Jurkat, Clone E6-1 (cell line): ENCODE data around the gene B9D1.

Experiments used
- DNase-seq: peaks from one replicate; pipeline ENCODE4 v3.0.0-alpha.2; 2011; ENCODE audit warnings: low read depth, low spot score
- H3K4me3 ChIP-seq: 2 replicates; pipeline ENCODE4 v1.5.1; 2011; ENCODE audit warnings: mild to moderate bottlenecking, low read length, control low read depth, moderate library complexity

Gene B9D1

DNA sequence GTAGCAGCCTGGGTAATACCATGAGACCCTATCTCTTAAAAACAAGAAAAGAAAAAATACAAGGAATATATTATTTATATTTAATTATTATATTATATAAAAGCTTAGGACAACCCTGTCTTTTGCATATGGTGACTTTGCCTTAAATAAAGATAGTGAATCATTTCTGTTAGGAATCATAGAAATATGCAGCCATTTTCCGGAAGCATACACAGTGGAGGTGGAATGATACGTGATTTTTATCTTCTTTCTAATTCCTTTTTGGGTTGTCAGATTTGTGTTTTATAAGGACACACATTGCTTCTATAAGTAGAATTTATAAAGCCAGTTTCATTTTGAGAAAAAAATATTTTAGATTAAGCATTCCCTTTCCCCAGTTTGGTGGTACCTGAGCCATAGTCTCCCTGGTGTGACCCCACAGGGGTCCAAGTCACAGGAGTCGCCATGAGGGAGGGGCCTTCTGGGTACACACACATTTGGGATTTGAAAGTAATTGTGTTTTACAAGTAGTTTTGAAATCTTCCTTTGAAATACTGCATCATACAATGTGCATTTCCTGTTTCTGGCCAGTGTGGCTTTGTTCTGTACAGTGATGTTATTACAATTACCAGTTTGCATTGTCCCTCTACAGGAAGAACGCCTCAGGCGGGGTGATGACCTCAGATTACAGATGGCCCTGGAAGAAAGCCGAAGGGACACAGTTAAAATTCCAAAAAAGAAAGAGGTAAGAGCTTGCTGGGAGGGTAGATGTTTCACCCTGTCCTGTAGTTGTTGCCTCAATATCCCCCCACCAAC lies 50.9 kb downstream of the B9D1 start:
- no peak overlapping the region for H3K4me3 ChIP-seq
- no peak for DNase-seq

DNA sequence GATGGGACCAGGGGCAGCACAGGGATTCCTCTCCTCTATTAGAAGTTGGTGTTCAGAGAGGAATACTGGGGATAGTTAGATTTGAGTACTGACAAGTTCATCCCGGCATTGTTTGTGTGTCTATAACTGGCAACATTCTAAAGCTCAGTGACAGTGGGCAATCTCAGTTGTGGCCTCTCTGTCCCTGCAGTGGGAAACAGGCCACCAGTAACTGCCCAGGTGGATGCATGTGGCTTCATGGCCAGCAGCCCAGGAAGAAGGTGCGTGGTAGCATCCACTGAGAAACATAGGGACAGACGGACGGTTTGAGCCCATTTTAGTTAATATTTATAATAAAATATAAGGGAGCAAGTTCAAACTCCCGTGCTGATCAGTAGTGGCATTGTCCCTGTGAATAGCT lies 51.5 kb downstream of the B9D1 start:
- H3K4me3 ChIP-seq, result no peak overlapping the region
- no peak for DNase-seq

DNA sequence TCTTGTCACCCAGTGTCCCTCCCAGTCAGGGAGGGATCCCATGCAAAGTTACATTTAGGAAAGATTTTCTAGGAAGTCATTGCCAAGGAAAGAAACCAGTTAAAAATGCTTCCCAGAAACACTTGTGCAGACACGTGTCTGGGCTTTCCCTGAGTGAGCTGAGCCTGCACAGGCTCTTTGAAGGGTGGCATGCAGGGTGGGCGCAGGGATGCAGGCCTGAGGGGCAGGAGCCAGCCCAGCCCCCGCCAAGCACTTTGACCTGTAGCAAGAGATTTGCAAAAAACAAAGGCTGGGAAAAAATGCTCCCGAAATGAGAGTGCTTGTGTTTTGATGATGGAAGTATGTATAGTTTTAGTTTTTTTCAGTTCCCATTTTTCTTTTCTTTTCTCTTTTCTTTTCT lies 52.4 kb downstream of the B9D1 start:
- no peak for DNase-seq
- H3K4me3 ChIP-seq, result no peak overlapping the region

DNA sequence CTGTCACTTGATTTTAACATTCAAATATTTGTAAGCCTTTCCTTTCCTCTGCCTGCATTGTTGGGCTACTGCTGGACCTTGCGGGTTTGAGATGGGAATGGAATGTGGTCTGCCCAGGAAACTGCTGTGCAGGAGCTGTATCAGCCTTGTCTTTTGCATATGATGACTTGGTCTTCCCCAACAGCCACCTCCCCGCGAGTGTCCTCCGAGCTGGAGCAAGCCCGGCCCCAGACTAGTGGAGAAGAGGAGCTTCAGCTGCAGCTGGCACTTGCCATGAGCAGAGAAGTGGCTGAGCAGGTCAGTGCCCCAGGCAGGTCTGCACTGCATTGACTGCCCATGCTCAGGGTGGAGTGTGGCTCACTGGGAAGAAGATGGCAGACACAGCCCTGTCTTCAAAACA lies 52.8 kb downstream of the B9D1 start:
- DNase-seq, result no peak
- no peak overlapping the region for H3K4me3 ChIP-seq

DNA sequence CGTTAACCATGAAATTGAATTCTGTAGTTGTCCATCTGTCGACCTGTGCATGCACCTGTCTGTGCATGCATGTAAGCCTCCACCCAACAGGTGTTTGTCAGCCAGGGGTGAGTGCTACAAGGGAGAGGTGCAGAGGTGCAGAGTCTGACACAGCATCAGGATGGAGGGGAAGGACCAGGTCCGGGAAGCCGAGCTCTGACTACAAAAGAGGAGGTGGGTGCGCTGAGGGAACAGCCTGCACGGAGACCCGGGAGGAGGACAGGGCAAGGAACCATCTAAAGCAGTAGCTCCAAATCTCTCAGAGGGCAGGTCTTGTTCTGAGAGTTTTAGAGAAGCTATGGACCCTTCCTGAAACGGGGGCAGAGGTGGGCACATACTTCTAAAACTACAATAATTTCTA lies 54.1 kb downstream of the B9D1 start:
- H3K4me3 ChIP-seq, result no peak overlapping the region
- no peak for DNase-seq

DNA sequence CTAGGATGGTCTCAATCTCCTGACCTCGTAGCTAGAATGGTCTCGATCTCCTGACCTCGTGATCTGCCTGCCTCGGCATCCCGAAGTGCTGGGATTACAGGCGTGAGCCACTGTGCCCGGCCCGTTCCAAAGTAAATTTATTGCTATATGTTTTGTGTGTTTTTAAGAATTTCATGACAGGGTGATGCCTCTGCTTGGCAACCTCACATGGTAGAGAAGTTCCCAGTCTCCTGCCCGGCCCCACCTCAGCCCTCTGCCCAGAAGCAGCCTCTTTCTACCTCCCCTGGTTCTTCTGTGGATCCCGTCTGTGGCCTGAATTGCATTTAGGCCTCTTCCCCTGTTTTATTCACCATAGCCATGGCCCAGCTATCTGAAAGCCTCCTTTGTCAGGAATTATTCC lies 55.0 kb downstream of the B9D1 start:
- DNase-seq, result no peak
- H3K4me3 ChIP-seq, result no peak overlapping the region

DNA sequence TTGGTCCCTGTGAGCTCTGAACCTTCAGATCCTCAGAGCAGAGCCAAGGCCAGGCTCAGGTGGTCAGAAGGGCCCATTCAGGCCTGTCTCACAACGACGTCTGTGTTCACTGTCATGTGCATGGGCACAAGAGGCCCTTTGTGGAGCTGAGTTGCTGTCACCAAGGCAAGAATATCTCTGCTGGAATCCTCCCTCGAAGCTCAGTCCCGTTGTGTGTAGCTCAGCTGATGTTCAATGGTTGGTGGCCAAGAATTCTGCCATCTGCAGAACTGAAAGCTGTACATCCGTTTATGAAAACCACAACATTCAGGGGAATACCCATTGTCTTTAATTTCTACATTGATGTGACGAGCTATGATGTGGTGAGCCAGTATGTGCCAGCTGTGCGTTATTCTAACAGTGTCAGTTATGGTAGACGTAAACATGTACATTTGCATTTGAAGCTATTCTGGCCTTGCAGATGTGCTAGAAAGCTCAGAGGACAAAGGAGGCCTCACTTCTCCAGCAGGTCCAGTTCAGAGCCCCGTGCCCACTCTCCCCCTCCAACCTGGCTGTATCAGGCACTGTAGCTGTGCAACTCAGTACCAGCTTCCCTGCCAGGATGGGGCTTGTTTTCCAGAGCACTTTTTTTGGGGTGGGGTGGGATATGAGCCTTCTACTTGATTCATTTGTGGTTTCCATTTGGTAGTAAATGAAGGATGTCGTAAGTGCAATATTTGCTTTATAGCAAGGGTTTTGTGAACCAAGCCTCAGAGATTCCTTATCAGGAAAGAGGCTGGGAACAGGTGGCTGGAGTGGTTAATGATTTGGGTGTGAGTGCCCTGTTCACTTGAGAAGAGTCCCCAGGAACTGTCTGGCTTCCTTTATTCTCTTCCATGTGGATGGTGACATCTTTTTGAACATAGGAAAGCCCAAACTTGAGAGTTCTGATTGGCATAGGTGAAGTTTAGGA lies 56.1 kb downstream of the B9D1 start:
- H3K4me3 ChIP-seq, result peak overlapping the region; percentile 17; the same call in 1 of the 2 replicates
- peak; percentile 98 for DNase-seq

DNA sequence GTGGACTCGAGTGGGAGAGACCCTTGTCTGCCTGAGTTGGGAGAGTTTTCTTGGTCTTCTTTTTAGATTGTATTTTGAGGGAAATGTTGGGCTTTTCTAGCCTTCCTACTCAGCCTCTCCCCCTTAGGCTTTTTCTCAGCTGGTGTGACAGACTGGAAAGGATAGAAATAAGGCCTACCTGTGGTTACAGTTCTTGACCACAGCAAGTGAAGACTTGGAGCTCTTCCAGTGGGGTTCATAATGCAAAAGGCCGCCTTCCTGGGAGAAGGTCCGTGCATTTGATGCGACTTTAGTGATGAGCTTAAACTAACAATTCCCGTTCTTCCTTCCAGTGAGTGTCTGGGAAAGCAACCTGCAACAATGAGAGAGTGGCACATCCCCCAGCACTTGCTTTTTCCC lies 56.8 kb downstream of the B9D1 start:
- no peak overlapping the region for H3K4me3 ChIP-seq
- no peak for DNase-seq

DNA sequence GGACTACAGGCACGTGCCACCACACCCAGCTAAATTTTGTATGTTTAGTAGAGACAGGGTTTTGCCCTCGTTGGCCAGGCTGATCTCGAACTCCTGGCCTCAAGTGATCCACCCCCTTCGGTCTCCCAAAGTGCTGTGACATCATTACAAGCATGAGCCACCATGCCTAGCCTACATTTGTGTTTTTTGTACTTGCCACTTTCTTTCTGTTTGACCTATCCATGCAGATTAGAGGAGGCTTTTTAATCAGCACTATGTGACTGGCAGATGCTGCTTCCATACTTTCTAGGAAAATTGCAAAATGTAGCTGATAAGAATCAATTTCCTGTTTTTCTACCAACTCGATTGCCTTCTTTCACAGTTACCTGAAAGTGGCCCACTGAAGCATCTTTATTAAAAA lies 57.3 kb downstream of the B9D1 start:
- no peak for DNase-seq
- H3K4me3 ChIP-seq, result no peak overlapping the region

DNA sequence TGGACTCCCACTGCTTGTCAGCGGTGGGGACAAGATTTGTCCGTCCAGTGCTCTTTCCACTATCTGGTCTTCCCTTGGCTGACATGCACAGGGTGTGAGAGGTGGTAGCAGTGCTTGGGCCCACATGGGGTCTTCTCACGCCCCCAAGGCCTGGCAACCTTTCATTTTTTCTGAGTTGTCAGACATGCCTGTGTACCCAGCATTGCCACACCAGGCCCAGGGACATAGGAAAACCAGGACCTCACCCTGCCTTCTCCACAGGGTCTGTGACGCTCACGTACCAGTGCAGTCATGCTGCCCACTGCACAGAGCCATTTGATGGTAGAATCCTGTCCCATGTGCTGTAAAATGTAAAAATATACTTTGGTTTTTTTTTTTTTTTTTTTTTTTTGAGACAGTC lies 57.8 kb downstream of the B9D1 start:
- no peak overlapping the region for H3K4me3 ChIP-seq
- DNase-seq, result no peak

DNA sequence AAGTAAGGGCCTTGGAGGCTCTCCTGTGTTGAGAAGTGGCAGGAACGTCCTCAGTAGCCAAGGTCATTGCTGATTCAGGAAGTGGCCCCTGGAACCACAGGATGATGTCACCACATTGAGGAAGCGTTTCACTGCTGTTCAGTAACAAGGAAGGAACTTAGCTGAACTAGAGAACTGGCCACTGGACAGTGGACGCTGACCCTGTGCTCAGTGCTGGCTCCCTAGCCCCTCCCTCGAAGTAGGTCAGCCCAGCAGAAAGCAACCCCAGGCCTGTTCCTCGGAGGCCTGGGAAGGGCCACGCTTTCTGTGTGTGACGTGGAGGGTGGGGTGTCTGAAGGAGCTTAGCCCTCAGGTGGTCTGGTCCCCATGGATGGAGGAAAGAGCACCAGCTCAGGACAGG lies 58.3 kb downstream of the B9D1 start:
- no peak overlapping the region for H3K4me3 ChIP-seq
- DNase-seq, result no peak

DNA sequence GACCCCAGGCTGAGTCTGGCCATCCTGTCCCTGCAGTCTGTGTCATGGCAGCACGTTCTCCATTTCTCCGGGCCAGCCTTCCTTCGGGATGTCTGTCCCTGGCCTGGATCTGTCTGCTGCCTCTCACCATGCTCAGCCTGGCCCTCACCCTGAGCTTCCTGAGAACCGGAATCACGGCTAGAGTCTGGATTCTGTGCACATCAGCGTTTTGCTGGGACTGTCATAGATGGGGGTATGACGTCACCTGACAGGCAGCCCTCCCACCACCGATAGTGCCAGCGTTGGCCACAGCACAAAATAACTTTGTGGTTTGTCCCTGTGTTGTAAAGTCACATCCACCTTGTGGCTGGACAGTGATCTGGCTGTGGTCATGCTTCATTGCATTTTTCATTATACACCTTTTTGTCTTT lies 59.2 kb downstream of the B9D1 start:
- no peak overlapping the region for H3K4me3 ChIP-seq
- DNase-seq, result no peak

DNA sequence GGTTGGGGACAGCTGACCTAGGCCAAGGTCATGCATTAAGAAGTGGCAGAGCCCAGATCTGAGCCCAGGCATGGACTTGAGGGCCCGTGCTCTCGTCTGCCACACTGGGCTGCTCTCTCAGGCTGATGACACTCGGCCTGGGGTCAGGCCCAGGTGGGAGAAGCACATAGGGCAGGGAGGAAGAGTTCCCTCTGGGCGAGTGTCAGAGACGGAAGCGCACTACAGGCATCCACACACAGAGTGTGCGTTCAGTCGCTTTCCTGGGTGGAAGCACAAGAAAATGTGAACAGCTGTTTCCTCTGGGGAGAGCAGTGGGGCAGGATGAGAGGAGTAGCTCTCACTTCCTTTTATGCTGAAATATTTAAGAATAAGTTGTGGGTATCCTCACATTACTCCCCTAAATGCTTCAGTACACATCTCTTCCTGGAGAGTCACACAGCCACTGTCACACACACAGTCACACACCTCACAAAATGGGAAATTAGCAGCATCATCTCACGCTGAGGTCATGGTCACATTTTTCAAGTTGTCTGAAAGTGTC lies 59.7 kb downstream of the B9D1 start:
- no peak for DNase-seq
- no peak overlapping the region for H3K4me3 ChIP-seq

DNA sequence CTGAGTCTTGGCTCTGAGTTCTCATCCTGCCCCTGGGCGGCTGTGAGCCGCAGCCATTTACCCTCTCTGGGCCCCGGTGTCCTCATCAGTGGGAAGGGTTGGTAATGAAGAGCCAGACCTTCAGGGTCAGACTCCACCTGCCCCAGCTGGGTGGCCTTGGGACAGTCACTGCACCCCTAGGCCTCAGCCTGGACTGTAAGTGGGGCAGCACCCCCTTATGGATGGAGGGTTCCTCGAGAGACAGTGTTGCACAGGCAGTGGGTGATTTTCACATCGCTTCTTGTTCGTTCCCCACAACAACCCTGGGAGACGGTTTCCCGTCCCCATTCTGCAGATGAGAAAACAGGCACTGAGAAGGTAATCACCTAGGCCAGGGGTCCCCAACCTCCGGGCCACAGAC lies 60.5 kb downstream of the B9D1 start:
- DNase-seq, result no peak
- no peak overlapping the region for H3K4me3 ChIP-seq

DNA sequence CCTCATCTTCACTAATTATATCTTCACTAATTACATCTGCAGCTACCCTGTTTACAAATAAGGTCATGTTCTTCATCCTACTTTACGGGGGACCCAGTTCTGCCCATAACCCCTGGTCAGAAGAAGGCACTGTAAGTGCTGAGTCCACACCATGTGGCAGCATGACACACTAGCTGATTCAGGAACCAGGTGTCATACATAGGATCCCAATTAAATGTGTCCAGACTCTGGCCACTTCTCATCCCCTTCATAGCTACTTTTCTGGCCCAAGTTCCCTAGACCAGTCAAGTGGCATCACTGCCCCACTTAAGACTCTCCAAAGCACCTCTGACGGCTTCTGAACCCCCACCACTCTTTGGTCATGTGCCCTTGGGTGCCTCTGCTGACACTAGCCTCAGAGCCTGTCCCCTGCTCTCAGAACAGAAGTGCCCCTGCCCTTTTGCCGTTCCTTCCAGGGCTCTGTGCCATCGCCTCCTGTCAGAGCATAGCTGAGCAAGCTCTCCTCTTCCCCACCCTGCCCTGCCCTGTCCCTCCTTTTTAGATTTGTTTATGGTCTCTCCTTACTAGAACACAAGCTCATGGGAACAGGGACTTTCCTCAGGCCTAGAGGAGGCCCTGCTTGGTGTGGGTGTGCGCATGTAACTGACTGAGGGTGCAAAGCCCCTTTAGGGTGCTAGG lies 61.1 kb downstream of the B9D1 start:
- DNase-seq, result no peak

DNA sequence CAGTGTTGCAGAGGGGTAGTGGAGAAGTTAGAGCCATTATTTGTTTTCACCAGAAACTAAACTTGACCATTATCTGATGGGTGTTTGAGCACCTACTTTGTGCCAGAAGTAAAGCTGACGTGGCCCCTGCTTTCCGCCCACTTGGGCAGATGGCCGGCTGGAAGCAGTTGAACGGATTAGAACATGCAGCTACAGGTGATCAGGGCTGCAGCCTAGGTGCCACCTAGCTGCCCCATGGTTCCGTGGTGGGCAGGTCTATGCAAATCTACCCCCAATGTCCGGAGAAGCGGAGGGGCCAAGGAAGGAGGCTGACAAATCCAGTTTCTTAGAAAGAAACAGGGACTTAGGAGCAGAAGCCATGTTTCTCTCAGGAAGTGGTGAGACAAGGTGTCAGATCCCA lies 62.7 kb downstream of the B9D1 start:
- DNase-seq, result no peak
- no peak overlapping the region for H3K4me3 ChIP-seq

More for the DNA sequence above, 61.1 kb downstream of the B9D1 start:
- H3K4me3 ChIP-seq, result no peak overlapping the region

DNA sequence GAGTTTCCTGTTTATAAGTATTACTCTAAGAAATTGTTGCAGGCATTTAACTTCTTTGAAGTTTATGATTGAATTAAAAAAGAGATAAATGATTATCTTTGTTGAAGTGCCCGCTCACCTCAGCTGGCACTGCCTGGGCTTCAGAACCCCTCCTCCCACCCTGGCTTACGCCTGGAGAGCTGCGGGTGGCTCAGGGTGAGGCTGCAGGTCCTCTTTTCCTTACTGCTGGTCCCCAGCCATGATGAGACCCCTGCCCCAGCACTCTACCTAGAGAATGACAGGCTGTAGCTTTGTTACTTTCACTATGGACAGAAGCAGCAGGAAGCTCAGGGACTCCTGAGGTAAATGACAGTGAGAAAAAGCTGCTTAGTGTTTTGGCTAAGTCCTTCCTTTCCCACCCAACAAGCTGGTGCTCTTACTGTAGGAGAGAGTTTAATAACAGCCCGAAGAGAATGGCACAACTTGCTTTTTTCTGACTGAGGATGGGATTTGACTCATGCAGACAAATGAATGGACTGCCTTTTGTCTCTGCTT lies 63.2 kb downstream of the B9D1 start:
- no peak for DNase-seq
- H3K4me3 ChIP-seq, result no peak overlapping the region

DNA sequence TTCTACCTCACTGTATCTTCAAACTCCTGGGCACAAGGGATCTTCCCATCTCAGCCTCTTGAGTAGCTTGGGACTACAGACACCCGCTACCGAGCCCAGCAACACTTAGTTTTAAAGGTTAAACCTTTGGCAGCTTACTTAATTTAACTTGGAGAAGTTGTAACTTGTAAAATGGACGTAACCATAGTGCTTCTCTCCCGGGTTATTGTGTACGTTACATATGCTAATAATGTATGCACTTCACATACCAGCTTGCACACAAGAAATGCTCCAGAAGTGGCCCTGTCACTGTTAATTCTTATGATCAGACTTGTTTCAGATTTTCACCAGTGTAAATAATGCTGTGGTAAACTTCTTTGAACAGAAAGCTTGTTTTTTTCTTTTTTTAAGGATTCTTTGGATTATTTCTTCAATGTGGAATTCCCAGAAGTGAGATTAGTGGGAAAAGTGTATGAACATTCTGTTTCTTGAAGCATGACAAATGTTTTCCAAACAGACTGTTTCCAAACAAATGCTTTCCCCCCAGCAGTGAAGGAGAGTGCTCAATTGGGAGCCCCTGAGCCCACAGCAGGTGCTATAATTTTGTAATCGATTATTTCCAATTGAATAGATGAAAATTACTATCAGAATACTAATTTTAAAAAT lies 63.8 kb downstream of the B9D1 start:
- DNase-seq, result no peak
- no peak overlapping the region for H3K4me3 ChIP-seq
